Brain pericyte (primary cell): ENCODE results near the gene HOXA6.

Experiments used
- DNase-seq: peaks from one replicate; pipeline ENCODE4 v3.0.0-alpha.2; 2012; ENCODE audit warnings: low read depth, low spot score

Gene HOXA6

GRCh38 chr7:27151341-27151930 lies 3.9 kb upstream of the HOXA6 start:
- no peak for DNase-seq

GRCh38 chr7:27150568-27151340 lies 3.2 kb upstream of the HOXA6 start:
- no peak for DNase-seq

GRCh38 chr7:27149842-27150567 lies 2.4 kb upstream of the HOXA6 start:
- DNase-seq, result no peak

- DNase-seq, result no peak
Observed at GRCh38 chr7:27148756-27149641, 1.4 kb upstream of the HOXA6 start.

- no peak for DNase-seq
Observed at GRCh38 chr7:27148031-27148755, 619 bp upstream of the HOXA6 start.

- DNase-seq, result no peak
Observed at GRCh38 chr7:27146491-27147198, 929 bp downstream of the HOXA6 start.

- DNase-seq, result no peak
Observed at GRCh38 chr7:27145914-27146412, 1.6 kb downstream of the HOXA6 start.

GRCh38 chr7:27145165-27145913 lies 2.2 kb downstream of the HOXA6 start:
- no peak for DNase-seq

- no peak for DNase-seq
Observed at GRCh38 chr7:27144781-27145164, 2.8 kb downstream of the HOXA6 start.

- DNase-seq, result no peak
Observed at GRCh38 chr7:27143950-27144780, 3.4 kb downstream of the HOXA6 start.

- DNase-seq, result no peak
Observed at GRCh38 chr7:27143023-27143949, 4.3 kb downstream of the HOXA6 start, which contains the start of gene HOXA5. Gene HOXA5 (minus strand): TSS chr7:27143681. CDS start chr7:27143607, 74 bp downstream.

GRCh38 chr7:27142580-27143022 lies 5.0 kb downstream of the HOXA6 start:
- DNase-seq, result no peak

GRCh38 chr7:27141923-27142579 lies 5.5 kb downstream of the HOXA6 start:
- no peak for DNase-seq

- DNase-seq, result no peak
Observed at GRCh38 chr7:27141137-27141922, 6.2 kb downstream of the HOXA6 start.

GRCh38 chr7:27140126-27140857 lies 7.3 kb downstream of the HOXA6 start:
- no peak for DNase-seq
